Motor neuron (in vitro differentiated cells): ENCODE results near the gene C12orf76. TPM values are rescaled to one million over a fixed set of nuclear protein-coding genes. Genes with fewer than 3 reads are reported as not detected.
"Not testable (repeated sequence)": the region's sequence is repeated elsewhere in the genome, so short reads cannot be mapped to it uniquely, and the experiment has no call there.

Experiments used
- ATAC-seq, 8 experiments: fragments of 200-7000 bp; cut with Tn5 transposase; replicated peaks in 6 of 8; 2 replicates each; pipeline ENCODE4 v1.8.0; 2021; ENCODE audit warnings: mild to moderate bottlenecking in 8 of 8, moderate library complexity in 8 of 8
- H3K27ac ChIP-seq, 2 donors: fragments of 250-450 bp; sonication (Bioruptor Pico); 2 replicates each; pipeline ENCODE4 v1.9.0; 2021; ENCODE audit warnings: antibody characterized with exemption in 2 of 2, mild to moderate bottlenecking in 2 of 2, moderate library complexity in 1 of 2
- H3K4me1 ChIP-seq, 2 donors: fragments of 250-450 bp; sonication (Bioruptor Pico); replicated peaks in 1 of 2; 2 replicates each; pipeline ENCODE4 v1.6.1; 2021; ENCODE audit warnings: antibody characterized with exemption in 2 of 2, mild to moderate bottlenecking in 2 of 2, moderate library complexity in 1 of 2
- H3K4me3 ChIP-seq, 5 donors: fragments of 250-450 bp; sonication (Bioruptor Pico); 2 replicates each; pipeline ENCODE4 v1.9.0; 2021; ENCODE audit warnings: antibody characterized with exemption in 5 of 5, mild to moderate bottlenecking in 5 of 5, moderate library complexity in 4 of 5
- WGBS, 10 experiments: fragments of 450-650 bp; shearing (Covaris generic); methylation state at CpG; one replicate each; pipeline ENCODE4 v1.0.0; 2022; 5-methylcytosine and 5-hydroxymethylcytosine counted together
- in situ Hi-C, 9 experiments: fragments of 400-800 bp; cut with MboI; loops; one replicate each; pipeline ENCODE4 v1.15.0; 2021; ENCODE audit warnings: low sequenced_read_pairs in 9 of 9, low pct_unique_long_range_greater_than_20kb in 2 of 9; ENCODE audit not compliant: unreplicated experiment in 9 of 9
- total RNA-seq, 8 experiments: library from RNA; unstranded; fragments of 300-600 nt; gene quantifications; 2 replicates each; pipeline versions ENCODE4 v1.2.3 to v1.2.4, GENCODE V29; 2022

Gene C12orf76
- total RNA-seq, 8 experiments from 2014 or later = 14.3 to 78.8 (median 43.8) TPM

GRCh38 chr12:110056643-110057042 is 8.3 kb upstream of the C12orf76 start:
- in situ Hi-C loops, H3K4me3 ChIP-seq, H3K27ac ChIP-seq, ATAC-seq, H3K4me1 ChIP-seq: not testable (repeated sequence)
- 38 to 100% (median 83%) methylated on average over 1 to 3 of the region's 3 CpGs; no CpG with 5 or more reads in 1 of the 10 experiments for WGBS, 10 experiments

- H3K27ac ChIP-seq, H3K4me1 ChIP-seq, in situ Hi-C loops, H3K4me3 ChIP-seq: not testable (repeated sequence)
- 20 to 81% (median 52%) methylated on average over 1 to 10 of the region's 11 CpGs; no CpG with 5 or more reads in 2 of the 10 experiments for WGBS, 10 experiments
- ATAC-seq = peak in 5 of 8 experiments; percentile 65 to 80 (median 79)
These were observed 7.3 kb upstream of the C12orf76 start for GRCh38 chr12:110055375-110056352.

- in situ Hi-C loops = no loop called here
- ATAC-seq = no peak
These were observed 2.6 kb upstream of the C12orf76 start for GRCh38 chr12:110050927-110051326.

GRCh38 chr12:110049666-110050065 is 1.3 kb upstream of the C12orf76 start:
- H3K27ac ChIP-seq, H3K4me3 ChIP-seq, in situ Hi-C loops, ATAC-seq: not testable (repeated sequence)
- peaks cover 11 to 13% of the 10 kb centered on the region in 2 donors for H3K4me1 ChIP-seq
- 78 to 100% (median 89%) methylated on average over 1 to 5 of the region's 9 CpGs; no CpG with 5 or more reads in 4 of the 10 experiments for WGBS, 10 experiments

More at GRCh38 chr12:110050927-110051326, 2.6 kb upstream of the C12orf76 start:
- Histone ChIP-seq H3K4me1 (peaks cover 11 to 13% of the 10 kb centered on the region in 2 donors), H3K4me3 (no peak overlapping the region), H3K27ac (no peak overlapping the region)
- 33 to 100% (median 77%) methylated on average over 1 to 6 of the region's 6 CpGs; no CpG with 5 or more reads in 2 of the 10 experiments for WGBS, 10 experiments

GRCh38 chr12:110049034-110049433 is 712 bp upstream of the C12orf76 start:
- H3K4me3 ChIP-seq = peak overlapping the region; percentile 62 to 93 (median 78)
- in situ Hi-C loops, ATAC-seq: not testable (repeated sequence)
- H3K27ac ChIP-seq = peak overlapping the region in 1 of 2 donors; percentile 29
- WGBS, 10 experiments = 68 to 100% (median 93%) methylated on average over 2 to 8 of the region's 11 CpGs; no CpG with 5 or more reads in 1 of the 10 experiments
- peaks cover 11 to 13% of the 10 kb centered on the region in 2 donors for H3K4me1 ChIP-seq

GRCh38 chr12:110047297-110047940 is 903 bp downstream of the C12orf76 start:
- no peak overlapping the region for H3K27ac ChIP-seq
- peaks cover 11 to 13% of the 10 kb centered on the region in 2 donors for H3K4me1 ChIP-seq
- in situ Hi-C loops = no loop called here
- no peak for ATAC-seq
- H3K4me3 ChIP-seq = peak overlapping the region; percentile 62 to 93 (median 78)
- 0 to 71% (median 52%) methylated on average over 1 to 7 of the region's 14 CpGs; no CpG with 5 or more reads in 2 of the 10 experiments for WGBS, 10 experiments

GRCh38 chr12:110046451-110047187 is 1.7 kb downstream of the C12orf76 start:
- Histone ChIP-seq H3K4me3 (no peak overlapping the region), H3K27ac (no peak overlapping the region), H3K4me1 (peaks cover 11 to 13% of the 10 kb centered on the region in 2 donors)
- 79 to 100% (median 87%) methylated on average over 1 to 7 of the region's 8 CpGs; no CpG with 5 or more reads in 4 of the 10 experiments for WGBS, 10 experiments
- no peak for ATAC-seq
- in situ Hi-C loops = no loop called here

- no peak overlapping the region for H3K27ac ChIP-seq
- no peak overlapping the region for H3K4me3 ChIP-seq
- in situ Hi-C loops = no loop called here
- H3K4me1 ChIP-seq = peaks cover 1 to 3% of the 10 kb centered on the region in 2 donors
- 90 to 100% (median 95%) methylated on average over 3 of the region's 3 CpGs; no CpG with 5 or more reads in 4 of the 10 experiments for WGBS, 10 experiments
- ATAC-seq = no peak
These were observed 6.1 kb downstream of the C12orf76 start for GRCh38 chr12:110042264-110042663.

GRCh38 chr12:110039085-110039807 is 9.1 kb downstream of the C12orf76 start:
- Histone ChIP-seq H3K27ac (no peak overlapping the region), H3K4me1 (no peaks in the 10 kb centered on the region), H3K4me3 (no peak overlapping the region)
- WGBS, 10 experiments = 18 to 100% (median 71%) methylated on average over 2 to 5 of the region's 5 CpGs
- in situ Hi-C loops = no loop called here
- ATAC-seq = peak in 6 of 8 experiments; percentile 49 to 94 (median 72)

GRCh38 chr12:110038741-110039084 is 9.6 kb downstream of the C12orf76 start:
- no peaks in the 10 kb centered on the region for H3K4me1 ChIP-seq
- in situ Hi-C loops = no loop called here
- 51 to 94% (median 83%) methylated on average over 2 to 5 of the region's 5 CpGs; no CpG with 5 or more reads in 1 of the 10 experiments for WGBS, 10 experiments
- no peak overlapping the region for H3K27ac ChIP-seq
- no peak overlapping the region for H3K4me3 ChIP-seq
- peak in 2 of 8 experiments; percentile 13 to 42 for ATAC-seq

GRCh38 chr12:110037315-110037714 is 11.0 kb downstream of the C12orf76 start:
- Histone ChIP-seq H3K4me3 (no peak overlapping the region), H3K4me1 (no peaks in the 10 kb centered on the region), H3K27ac (no peak overlapping the region)
- no peak for ATAC-seq
- in situ Hi-C loops = no loop called here
- WGBS, 10 experiments = 67 to 100% (median 100%) methylated on average over 1 to 4 of the region's 5 CpGs; no CpG with 5 or more reads in 4 of the 10 experiments

GRCh38 chr12:110035534-110036104 is 12.7 kb downstream of the C12orf76 start:
- Histone ChIP-seq H3K27ac (no peak overlapping the region), H3K4me1 (no peaks in the 10 kb centered on the region), H3K4me3 (no peak overlapping the region)
- no peak for ATAC-seq
- 60 to 100% (median 91%) methylated on average over 1 to 4 of the region's 7 CpGs; no CpG with 5 or more reads in 2 of the 10 experiments for WGBS, 10 experiments
- in situ Hi-C loops = no loop called here
